EL (cell line): ENCODE measurements around the gene POU4F1.
"Not testable (repeated sequence)": the region's sequence is repeated elsewhere in the genome, so short reads cannot be mapped to it uniquely, and the experiment has no call there.

Source experiments
- DNase-seq: peaks from one replicate; pipeline ENCODE4 v3.0.0-alpha.2; 2016

POU4F1 gene, protein sequence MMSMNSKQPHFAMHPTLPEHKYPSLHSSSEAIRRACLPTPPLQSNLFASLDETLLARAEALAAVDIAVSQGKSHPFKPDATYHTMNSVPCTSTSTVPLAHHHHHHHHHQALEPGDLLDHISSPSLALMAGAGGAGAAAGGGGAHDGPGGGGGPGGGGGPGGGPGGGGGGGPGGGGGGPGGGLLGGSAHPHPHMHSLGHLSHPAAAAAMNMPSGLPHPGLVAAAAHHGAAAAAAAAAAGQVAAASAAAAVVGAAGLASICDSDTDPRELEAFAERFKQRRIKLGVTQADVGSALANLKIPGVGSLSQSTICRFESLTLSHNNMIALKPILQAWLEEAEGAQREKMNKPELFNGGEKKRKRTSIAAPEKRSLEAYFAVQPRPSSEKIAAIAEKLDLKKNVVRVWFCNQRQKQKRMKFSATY

GRCh38 chr13:78603240-78603957, at the start of gene POU4F1:
Gene POU4F1 (minus strand): TSS chr13:78603552. CDS start chr13:78603326, 226 bp downstream.
- DNase-seq, result peak; percentile 21

- no peak for DNase-seq
Observed at GRCh38 chr13:78652651-78653050, 49.3 kb upstream of the POU4F1 start.

GRCh38 chr13:78650717-78651083, 47.3 kb upstream of the POU4F1 start:
- DNase-seq, result no peak

DNA sequence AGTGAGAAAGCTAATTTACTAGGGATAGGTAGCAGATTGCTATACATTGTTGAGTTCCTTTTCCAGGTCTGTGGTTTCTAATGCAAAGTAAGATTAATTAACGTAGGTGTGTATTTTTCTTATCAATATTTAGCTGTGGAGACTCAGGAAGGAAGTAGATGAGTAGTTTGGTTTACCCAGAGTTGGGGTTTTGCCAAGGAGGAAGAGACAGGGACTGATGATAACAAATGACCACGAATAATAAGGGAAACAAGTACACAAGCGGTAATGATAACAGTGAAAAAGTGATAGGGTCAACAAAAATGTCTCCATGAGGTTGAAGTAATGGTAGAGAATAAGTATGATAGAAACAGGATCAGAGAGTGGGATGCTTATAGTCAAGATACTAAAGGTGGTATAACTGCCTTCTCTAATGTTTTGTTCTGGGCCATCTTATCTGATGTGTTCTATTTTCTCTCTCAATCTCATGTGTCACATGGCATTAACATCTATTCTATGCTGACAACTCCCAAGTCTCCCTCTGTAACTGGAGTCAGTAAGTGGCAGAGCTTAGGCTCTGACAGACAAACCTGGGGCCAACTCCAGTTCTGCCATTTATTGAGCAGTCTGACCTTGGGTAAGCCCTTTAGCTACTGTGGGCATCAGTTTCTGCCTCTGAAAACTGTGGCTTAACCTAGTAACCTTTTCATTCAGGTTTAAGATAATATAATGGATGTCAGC, 46.8 kb upstream of the POU4F1 start:
- DNase-seq, result no peak

GRCh38 chr13:78647109-78647678, 43.8 kb upstream of the POU4F1 start:
- not testable (repeated sequence) for DNase-seq

DNA sequence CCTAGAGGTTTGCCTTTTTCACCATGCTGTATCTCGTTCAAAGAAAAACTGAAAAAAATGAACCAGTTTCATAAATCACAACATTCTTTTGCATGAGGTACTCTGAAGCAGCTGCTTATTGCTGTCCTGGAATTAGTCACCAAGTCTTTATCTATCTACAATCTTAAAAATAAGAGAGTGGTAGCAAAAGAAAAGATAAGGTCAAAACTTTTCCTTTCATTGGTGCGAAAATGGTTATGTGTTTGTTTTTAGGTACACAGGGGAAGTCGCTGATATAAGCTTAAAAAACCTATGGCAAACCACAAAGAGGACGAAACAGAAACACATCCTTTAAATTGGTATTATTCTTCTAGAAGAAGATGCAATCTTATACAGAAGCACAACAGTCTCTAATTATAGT, 34.9 kb upstream of the POU4F1 start:
- no peak for DNase-seq

- DNase-seq, result no peak
Observed at GRCh38 chr13:78636495-78636894, 33.1 kb upstream of the POU4F1 start.

GRCh38 chr13:78632996-78633395, 29.6 kb upstream of the POU4F1 start:
- no peak for DNase-seq

- no peak for DNase-seq
Observed at GRCh38 chr13:78631077-78631476, 27.7 kb upstream of the POU4F1 start.

- DNase-seq, result no peak
Observed at GRCh38 chr13:78630511-78630910, 27.2 kb upstream of the POU4F1 start.

DNA sequence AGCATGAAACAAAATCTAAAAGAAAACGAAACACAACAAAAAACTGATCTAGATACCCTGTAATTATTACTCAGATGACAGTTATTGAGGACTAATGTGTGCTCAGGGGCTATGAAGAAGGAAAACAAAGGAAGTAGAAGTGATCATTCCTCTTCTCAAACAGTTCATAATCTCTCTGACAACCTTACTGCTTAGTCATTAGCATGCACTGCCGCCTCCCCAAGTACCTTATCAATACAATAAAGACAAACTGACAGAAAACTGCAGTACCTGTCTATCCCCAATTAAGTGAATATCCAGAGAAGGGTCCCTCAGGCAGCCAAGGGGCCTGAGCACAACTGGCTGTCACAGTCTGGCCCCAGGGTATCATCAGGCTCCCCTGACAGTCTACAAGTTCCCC, 22.0 kb upstream of the POU4F1 start:
- DNase-seq, result no peak

GRCh38 chr13:78623132-78623531, 19.8 kb upstream of the POU4F1 start:
- DNase-seq, result no peak

DNA sequence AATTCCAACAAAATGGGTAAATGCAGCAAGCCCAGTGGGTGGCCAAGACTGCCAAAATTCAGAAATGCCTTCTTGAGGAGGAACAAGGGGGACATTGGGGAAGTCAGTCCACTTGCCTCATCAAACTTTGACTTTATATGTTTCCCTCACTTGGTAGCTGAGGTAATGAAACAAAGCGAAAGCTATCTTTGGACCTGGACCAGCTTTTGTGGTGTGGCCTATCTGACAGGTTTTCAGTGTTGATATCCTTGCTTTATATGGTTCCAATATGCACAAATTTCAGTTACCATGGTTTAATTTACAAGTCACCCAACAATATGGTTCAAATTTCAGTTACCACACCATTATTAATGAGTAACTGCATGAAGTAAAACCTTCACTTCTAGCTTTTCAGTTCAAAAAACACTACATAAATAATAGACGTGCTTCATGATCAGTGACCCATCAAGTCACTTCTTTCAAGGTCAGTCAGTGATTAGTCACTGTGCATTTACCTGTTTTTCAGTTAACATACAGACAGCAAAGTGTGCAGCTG, 17.7 kb upstream of the POU4F1 start:
- no peak for DNase-seq

- DNase-seq, result no peak
Observed at GRCh38 chr13:78618411-78618810, 15.1 kb upstream of the POU4F1 start.

DNA sequence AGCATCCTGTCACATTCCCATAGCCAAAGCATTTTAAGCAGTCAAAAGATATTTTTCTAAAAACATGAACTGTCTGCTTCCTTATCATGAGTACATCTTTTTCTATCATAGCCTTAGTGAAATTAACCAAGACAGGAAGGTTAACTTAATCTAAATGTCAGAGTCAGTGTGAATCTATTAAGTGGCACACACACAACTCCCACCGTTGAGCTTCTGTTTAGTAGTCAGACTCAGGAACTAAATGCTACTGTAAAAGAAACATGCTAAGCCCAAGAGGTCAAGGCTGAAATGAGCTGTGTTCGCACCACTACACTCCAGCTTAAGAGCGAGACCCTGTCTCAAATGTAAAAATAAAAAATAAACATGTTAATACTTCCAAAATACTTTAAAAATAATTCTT, 7.7 kb upstream of the POU4F1 start:
- DNase-seq, result no peak

DNA sequence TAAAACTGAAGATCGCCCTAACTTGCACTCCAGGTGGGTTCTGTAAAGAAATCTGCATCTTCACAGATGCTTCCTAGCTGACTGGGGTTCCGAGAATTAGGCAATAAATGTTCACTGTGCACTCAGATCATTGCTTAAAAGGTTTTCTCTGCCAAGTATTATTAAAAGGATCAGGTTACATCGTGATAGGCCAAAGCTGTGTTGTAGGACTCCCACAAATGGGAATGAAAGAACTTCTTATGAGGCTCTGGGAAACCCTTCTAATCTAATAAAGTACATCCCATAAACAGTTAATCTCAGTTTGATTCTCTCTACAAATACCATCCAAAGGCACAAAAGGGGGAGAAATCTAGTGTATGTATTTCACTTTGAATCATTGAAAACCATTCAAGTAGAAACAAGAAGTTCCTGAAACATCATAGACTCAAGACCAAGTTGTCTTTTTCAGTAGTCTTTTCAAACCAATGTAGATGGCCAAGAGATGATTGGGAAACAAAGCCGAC, 7.1 kb upstream of the POU4F1 start:
- DNase-seq, result no peak

- DNase-seq, result peak; percentile 29
Observed at GRCh38 chr13:78609464-78610205, 6.3 kb upstream of the POU4F1 start.

- no peak for DNase-seq
Observed at GRCh38 chr13:78608688-78609463, 5.5 kb upstream of the POU4F1 start.

- DNase-seq, result no peak
Observed at GRCh38 chr13:78608252-78608687, 4.9 kb upstream of the POU4F1 start.

DNA sequence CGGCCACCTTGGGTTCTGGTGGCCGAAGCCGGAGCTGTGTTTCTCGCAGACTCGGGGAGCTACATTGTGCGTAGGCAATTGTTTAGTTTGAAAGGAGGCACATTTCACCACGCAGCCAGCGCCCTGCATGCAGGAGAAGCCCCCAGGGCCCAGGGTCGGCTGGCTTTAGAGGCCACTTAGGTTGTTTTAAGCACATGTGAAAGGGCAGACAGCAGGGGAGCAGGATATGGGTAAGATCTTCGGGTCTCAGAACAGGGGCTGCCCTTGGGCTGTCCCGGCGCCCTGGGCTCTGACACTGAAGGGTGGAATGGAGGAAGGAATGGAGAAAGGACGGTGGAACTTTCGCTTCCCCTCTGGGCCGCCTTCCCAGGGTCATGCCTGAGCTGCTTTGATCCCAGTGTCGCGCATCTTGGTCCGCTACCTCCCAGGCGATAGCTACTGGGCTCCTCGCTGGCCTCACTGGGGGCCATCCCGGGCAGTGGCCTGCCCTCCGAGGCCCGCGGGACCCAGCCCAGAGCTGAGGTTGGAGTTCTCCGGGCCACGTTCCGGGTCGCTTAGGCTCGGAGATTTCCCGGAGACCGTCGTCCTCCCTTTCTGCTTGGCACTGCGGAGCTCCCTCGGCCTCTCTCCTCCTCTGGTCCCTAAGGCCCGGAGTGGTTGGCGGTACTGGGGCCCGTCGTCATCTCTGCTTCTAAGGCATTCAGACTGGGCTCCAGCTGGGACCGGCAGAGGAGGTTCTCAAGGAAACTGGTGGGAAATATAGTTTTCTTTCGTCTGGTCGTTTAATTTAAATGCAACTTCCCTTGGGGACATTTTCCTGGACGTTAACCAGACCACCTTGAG, 4.3 kb upstream of the POU4F1 start:
- DNase-seq, result no peak
